GM19043 (cell line): ENCODE results near the gene RAC2.

Source experiments
- ATAC-seq: cut with Tn5 transposase; IDR thresholded peaks from one replicate; pipeline ENCODE4 v1.9.1; 2021; ENCODE audit warnings: low read depth; ENCODE audit not compliant: unreplicated experiment

Gene RAC2

DNA sequence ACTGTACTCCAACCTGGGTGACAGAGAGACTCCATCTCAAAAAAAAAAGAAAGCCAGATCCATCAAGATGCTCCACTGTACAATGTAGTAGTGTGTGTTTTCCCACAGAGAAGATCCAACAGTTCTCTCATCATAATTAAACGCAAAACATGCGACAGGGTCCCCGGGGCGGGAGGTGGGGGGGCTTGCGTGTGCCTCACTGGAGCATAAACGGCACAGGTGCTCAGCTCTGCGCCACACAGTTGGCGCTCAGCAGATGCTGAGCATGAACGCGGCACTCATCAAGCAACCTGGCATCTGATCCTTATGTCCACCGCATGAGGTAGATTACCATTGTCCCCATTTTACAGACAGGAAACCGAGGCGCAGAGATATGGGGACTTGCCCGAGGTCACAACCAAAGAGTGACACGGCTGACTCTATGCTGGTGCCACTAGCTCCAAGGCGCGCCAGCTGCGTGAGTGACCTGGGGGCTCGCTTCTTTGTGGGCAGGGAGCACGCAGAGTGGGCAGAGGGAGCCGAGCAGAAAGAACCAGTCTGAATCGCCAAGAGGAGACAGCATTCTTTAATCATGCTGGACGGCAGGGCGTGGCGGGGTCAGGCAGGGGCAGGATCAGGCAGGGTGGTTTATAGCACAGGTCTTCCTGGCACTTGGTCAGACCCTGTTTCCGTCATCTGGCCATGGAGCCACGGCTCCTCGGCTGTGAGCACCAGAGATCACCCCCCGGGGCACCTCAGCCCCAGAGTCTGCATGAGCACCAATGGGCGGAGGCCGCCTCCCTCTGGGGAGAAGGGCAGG is 64.2 kb downstream of the RAC2 start:
- ATAC-seq, result no peak

DNA sequence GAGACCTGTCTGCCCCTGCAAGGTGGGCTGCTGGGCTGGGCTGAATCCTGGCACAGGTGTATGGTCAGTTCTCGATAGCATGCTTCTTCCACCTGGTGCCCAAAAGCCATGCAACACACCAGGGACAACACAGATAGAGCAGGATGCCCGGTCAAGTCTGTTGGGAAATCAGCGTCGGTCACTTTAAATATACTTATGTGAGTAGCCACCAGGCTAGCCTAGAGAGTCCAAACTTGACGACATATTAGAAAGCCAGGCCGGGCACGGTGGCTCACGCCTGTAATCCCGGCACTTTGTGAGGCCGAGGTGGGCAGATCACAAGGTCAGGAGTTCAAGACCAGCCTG is 65.0 kb downstream of the RAC2 start:
- no peak for ATAC-seq

DNA sequence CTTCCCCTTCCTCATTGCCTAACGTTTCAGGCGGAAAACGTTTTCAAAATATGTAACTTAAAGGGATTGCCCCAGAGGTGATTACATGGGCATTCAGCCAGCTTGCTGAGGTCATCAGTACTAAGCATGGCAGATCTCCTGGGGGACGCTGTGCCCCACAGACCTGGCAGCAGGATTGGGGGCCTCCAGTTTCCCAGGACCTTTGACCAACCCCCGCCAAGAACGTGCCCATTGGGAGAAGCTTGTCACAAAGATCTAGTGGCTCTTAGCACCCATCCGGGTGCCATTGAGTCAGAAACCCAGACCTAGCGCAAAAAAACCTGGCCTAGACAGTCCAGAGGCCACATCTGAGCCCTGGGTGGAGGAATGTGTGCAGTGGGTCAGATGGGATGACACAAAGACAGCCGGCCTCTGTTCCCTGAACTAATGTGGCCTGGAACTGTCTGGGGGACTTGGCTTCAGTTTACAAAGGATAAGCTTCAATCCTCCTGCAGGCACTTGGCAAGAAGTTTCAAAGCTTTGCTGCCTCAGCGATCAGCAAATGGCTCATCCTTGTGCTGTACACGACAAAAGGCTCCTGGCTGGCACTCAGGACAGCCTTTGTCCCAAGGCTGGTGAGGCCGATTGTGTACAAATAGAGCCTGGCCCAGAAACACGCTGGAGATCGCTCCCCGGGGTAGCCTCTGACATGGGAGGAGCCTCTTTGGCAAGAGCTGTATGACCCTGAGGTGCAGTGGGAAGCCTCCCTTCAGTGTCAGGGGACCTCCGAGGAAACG is 65.5 kb downstream of the RAC2 start:
- no peak for ATAC-seq

DNA sequence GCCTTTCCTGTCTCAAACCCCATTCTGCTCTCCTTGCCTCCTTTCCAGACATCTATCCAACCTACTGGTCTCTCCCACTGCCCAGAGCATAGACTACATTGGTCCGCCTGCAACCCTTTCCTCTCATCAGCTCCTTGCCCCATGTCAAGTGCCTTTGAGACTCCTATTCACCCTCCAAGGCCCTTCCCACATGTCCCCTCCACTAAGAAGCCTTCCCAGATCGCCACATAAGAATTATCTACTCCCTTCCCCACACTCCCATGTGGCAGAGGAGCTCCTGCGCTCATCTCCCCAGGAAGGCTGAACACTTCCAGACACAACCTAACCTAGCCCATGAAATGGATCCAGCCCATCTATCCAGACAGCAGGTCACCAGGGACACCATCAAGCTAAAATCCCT is 66.3 kb downstream of the RAC2 start:
- no peak for ATAC-seq

DNA sequence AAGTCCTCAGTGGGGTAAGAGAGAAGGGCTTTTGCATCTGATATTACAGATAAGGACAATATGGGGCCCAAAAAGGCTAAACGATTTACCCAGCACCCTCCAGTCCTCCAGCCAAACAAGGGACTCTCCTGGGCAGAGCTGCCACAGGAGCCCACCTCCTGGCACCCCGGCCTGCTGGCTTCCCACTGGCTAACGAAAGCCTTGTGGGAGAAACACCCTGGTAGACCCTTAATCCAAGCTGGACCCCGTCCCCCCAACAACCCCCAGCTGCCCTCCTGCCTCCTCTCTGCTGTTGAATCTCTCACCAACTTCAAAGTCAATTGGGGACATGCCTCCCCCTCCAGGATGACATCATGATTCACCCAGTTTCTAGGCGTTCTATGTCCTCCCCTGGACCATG is 66.8 kb downstream of the RAC2 start:
- no peak for ATAC-seq

DNA sequence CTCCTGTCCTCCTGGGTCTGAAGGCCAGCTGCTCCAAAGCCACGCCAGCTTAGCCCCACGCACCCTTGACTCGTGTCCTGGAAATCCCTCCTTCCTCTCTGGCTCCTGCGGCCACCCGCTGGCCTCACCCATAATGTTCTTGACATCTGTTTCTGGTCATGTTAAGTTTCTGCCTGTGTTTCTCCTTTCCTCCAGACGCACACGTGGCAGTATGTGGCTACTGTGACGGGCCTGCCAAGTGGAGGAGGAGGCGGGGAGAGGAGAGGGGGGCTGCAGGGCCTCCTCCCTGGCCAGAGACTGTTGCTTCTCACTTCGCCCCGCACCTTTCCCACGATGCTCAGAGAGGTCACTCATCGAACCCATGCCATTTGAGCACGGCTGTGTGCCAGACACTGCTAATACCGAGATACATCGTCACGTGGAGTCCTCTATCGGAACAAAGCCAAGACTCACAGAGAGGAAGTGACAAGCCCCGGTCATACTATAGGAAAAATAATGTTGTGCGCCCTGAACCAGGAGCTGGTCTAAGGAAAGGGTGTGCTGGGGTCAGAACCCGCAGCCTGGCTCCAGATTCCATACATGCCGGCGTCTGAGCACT is 67.5 kb downstream of the RAC2 start:
- ATAC-seq, result no peak

DNA sequence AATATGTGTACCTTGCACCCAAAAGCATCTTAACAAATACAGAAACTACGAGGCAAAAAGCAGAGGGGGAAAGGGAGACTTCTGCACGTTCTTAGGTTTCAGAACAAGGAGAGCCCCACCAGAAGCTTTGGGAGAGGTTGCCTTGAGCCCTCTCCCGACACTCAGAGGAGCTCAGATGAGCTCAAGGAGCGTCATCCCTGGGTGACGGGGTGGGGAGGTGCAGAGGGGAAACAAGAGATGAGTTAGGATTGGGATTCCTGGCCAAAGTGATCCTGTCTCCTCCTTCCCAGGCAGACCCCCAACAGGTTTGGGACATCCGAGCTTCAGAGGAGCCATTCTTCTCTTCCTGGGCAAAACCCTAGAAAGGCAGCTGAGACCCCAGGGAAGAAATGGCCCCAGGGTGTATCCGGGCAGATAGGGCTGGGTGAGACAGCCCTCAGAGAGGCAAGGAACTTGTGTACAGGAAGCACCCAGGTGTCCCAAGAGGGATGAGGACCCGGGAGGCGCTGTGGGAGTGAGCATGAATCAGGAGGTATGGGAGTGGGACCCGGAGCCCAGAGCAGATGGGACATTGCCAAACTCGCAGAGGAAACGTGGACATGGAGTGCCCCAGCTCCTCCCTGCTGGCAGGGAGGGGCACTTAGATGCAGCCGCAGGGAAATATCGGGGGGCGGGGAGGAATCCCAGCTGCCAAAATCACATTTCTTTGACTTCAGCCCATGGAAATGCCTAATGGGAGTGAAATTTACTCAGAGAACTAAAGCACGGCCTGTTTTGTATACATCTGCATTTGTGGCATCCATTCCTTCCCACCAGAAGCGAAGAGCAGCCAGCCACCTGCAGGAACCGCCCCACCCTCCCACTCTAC is 68.4 kb downstream of the RAC2 start:
- ATAC-seq, result no peak
